T-helper 2 cell (primary cell): ENCODE measurements around the gene PCDHGC5.

Experiments
- DNase-seq, 5 experiments: peaks; one replicate each; pipeline versions ENCODE4 v3.0.0 to v3.0.0-alpha.2; 2012 to 2022

Gene PCDHGC5

DNA sequence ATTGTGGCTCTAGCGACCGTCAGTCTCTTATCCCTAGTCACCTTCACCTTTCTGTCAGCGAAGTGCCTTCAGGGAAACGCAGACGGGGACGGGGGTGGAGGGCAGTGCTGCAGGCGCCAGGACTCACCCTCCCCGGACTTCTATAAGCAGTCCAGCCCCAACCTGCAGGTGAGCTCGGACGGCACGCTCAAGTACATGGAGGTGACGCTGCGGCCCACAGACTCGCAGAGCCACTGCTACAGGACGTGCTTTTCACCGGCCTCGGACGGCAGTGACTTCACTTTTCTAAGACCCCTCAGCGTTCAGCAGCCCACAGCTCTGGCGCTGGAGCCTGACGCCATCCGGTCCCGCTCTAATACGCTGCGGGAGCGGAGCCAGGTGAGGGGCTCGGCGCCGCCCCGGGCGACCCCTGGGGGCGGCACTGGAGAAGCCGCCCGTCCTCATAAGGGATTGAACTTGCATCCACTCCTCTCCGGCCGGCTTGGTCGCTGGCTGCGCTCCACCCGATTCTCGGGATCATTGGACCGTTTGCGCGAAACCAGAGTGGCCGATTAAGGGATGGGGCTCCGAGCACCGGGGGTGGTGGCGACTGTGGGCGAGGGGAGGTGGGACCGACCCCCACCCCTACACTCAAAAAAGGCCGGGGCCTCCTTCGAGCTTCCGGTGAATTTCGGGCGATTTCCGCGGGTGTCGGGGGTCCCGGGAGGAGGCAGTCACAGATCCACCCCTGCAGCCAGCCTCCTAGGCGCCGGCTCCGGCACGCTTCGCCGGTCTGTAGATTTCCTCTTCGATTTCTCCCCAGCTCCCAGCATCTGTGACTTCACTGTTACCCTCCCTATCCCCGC is 2.7 kb downstream of the PCDHGC5 start:
- DNase-seq, result no peak

DNA sequence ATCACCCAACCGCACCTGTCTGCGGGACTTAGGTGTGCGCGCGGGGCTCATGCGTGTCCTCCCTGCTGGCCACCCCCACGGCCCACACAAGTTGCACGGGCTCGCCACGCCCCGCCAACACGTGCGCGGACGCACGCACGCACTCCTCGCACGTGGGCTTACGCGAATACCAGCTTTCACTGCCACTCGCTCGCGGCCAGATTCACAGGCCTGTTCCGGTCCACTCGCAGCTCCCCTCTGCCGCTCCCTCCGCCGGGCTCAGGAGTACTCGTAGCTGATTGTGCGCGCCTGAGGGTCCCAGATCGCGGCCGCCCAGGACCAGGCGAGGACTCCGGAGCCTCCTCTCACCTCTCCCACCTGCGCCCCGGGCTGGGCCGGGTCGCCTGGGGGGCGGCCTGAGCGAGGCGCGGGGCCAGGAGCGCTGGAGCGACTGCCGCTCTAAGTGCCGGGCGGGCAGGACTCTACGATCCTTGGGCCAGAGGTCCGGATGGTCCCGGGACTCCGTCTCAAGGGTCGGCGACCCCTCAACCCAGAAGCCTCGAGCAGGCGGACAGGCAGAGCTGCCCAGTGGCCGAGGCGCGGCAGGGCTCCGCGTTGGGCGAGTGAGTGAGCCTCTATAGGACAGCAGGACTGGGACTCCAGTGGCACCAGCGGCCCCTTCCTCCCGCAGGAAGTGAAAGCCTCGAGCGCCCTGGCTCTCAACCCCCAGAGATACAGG is 3.4 kb downstream of the PCDHGC5 start:
- DNase-seq, result peak in 1 of 5 experiments; percentile 33

DNA sequence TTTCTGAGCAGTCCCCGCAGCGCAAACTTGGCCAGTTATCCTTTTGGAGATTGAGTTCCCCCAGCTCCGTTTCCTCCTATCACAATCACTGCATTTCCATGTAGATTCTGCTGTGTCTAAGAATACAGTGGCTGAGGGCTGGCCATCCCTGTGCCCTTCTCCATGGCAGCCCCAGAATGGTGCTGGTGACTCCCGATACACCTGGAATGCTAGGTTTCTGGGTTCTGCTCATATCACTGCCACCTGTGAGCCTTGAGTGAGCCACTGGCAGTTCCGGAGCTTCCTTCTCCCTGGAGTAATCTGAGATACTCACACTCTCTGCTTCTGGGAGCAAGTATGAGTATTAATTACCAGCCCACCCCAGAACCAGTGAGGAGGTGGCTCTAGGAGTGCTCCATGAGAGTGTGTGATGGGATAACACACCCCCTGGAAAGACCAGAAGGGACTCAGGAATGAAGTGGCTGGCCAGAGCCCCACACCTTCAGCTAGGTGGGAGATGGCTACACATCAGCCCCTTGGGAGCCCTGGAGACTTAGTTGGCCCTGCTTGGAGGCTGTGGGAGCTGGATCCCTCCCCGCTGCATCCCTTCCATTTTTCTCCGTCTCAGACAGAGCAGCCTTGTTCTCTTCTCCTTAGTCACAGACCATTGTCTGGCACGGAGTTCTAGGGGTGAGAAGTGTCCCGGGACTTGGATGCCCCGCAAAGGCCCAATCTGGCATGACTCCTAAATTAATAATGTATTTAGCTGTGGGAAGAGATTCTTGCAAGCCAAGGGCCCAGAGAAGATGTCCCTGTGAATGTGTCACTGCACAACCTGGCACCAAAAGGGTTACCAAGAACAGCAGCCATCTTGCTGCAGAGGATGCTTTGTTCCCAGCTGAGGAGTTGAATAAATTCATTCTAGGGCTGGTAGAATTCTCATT is 4.9 kb downstream of the PCDHGC5 start:
- no peak for DNase-seq

DNA sequence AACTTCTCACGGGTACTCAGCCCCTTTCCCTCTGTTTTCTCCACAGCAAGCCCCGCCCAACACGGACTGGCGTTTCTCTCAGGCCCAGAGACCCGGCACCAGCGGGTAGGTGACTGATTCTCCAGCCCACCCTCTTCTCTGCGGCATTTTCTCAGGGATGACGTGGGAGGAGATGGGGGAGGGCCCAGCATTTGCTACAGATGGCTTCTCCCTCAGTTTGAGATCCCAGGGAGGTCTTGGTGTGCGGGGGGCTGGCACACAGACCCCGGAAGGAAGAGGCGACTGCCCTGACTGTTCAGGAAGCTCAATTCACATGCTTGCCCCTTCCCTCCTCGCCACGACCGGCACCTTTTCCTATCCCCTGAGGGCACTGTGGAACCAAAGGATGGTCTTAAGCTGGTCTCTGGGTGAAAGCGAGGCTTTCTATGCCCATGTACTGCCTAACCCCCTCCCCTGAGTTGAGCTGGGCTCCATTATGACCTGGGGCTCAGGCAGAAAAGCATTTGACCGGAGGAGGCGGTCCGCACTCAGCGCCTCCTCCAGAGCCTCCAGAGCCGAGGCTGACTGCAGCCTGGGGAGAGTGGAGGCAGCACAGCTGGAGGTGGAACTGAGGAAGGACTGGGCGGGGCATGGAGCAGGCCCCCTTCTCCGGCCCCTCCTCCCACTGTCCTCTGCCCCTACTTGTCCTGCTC is 6.0 kb downstream of the PCDHGC5 start:
- no peak for DNase-seq

DNA sequence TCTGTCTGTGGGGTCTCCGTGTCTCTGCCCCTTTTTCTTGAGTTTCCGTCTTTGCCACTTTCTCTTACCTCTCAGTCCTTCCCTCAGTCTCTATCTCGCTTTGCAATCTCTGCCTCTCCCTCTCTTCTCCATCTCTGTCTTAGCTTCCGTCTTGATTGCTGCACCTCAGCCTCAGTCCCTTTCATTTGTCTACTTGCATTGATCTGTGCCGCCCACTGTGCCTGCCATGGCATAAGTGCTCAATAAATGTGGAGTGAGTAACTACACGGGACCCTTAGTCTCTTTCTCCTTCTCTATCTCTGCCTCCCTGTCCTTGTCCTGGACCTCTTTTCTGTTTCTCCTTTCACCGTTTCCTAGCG is 6.6 kb downstream of the PCDHGC5 start:
- no peak for DNase-seq

DNA sequence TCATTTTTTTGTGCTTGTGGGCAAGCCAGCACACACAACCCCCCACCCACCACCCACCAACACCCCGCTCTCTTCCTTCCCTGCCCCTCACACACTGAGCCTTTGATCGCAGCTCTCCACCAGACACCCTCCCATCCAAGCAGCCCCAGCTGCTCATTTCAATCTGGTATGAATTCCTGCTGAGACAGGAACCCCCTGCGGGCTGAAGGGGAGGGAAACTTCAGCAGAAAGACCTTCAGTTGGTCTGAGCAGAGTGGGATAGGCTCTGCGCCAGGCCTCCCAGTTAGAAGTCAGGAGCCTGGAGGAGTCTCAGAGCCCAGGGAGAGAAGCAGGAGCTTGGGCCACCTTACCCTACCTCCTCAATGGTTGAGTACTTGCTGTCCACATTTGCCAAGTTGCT is 7.2 kb downstream of the PCDHGC5 start:
- DNase-seq, result no peak

DNA sequence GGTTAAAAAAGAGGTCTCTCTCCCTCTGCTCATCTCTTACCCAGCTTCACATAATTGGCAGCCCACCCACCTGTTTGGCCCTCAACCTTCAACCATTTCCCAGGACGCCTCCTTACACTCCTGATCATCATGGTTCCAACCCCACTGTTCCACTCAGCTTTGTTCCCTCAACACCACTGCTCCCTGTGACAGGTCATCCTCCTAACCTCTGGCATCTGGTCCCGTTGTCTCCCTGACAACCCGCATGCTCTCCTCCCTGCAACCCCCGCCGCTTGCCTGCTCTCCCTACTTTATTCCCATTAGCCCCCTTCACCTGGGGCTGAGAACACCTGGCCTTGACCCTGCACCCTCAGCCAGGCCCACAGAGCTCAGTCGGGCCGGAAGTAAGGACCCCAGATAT is 12.9 kb downstream of the PCDHGC5 start:
- DNase-seq, result no peak

DNA sequence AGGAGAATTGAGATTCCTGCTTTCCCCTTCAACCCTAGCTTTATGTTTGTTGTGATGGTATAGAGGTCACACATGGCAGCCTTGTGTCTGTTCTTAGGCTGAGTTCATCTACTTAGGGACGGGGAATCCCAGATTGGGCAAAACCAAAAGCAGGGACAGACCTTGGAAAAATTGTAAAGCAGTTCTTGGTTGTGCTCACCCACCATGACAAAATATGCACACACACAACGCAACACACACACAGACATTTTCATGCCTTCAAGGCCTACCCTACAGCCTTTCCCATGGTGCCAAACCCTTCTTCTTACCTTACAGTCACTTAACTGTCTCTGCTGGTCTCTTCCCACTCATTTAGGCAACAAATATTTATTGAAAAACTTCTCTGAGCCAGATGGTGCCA is 14.8 kb downstream of the PCDHGC5 start:
- DNase-seq, result no peak

DNA sequence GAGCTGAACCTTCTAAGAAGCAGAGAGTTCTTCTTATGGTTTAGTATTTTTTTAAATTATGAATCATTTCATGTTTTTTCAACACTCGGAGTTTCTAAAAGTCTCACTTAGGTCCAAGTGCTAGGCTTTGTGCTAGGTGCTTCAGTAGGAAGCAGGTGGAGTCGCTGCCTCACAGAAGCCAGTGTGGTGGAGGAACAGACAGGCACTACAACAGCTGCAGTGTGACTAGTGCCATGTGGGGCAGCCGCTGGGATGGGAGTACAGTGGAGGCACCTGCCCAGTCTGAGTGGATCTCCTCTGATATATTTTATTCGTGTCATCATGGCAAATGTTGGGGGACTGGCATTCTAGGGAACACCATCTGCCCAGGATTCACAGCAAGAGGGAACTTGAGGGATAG is 15.3 kb downstream of the PCDHGC5 start:
- DNase-seq, result no peak

DNA sequence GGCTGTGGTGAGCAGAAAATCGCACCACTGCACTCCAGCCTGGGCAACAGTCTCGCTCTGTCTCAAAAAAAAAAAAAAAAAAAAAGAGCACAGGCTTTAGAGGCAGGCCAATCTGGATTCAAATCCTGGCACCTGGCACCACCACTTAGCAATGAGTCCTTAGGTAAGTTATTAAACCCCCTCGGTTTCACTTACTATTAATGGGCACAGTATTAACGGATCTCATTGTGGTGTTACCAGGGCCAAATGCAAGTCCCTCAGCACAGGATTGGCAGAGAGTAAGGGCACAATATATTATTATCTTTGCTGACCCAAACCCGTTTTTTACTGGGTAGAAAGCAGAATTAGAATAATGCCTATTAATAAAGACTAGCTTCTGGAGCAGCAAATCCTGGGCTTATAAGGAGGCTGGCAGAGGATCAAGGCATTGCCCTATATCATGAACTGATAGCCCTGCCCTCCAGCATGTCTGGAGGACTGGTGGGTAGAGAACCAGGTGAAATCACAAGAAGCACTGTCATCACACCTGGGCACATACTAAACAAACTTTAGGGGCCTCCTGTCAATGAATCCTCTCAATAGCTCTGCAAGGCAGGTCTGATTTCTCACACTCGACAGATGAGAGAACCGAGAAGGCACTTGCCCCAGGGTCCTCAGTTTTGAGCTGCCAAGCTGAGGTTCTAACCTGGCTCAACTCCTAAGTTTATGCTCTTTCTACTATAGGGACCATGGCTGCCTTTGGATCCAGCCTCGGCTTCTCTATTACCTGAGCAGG is 17.7 kb downstream of the PCDHGC5 start:
- DNase-seq, result no peak

DNA sequence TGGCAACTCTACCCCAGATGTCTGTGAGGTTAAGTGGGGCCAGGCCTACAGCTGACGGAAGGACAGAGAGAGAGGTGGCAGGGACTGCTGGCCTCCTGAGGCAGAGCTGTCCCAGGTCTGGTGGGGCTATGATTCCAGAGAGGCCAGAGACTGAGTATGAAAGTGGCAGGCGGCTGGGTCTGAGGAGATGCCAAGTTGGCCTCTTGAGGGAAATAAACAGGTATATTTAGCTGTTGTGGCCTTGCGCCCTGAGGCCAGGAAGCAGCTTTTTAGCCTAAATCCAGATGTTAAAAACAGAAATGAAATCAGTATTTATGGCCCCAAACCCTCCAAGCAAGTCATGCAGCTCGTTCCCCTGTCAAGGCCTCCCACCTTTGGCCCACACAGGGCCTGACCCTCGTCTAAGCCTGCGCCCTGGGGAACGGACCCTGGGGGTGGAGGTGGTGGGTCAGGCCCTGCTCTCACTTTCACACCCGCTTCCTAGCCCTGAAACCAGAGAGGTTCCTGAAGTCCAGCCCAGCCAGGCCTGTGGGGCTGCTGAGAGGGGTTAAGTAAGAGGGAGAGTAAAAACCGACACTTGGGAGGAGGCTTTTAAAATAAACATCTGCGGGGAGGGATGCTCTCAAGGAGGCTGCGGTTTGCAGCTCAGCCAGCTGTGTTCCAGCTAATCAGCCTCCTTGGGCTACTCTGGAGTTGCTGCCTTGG is 18.7 kb downstream of the PCDHGC5 start:
- no peak for DNase-seq

DNA sequence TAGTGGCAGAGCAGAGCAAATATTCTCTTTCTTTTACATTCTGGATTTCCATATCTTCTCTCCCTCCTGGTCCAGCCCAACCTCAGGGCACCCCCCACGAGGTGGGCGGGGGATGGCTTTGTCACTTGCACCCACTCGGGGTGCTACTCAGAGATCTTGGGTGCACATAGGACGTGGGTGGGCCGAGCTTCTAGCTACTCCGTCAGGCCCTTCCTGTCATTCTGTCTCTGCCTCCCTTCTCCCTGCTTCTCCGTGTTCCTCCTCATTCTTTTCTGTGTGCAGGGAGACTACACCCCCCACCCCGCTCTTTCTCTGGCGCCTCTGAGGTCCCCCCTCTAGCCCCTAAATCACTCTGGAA is 19.5 kb downstream of the PCDHGC5 start:
- DNase-seq, result no peak

DNA sequence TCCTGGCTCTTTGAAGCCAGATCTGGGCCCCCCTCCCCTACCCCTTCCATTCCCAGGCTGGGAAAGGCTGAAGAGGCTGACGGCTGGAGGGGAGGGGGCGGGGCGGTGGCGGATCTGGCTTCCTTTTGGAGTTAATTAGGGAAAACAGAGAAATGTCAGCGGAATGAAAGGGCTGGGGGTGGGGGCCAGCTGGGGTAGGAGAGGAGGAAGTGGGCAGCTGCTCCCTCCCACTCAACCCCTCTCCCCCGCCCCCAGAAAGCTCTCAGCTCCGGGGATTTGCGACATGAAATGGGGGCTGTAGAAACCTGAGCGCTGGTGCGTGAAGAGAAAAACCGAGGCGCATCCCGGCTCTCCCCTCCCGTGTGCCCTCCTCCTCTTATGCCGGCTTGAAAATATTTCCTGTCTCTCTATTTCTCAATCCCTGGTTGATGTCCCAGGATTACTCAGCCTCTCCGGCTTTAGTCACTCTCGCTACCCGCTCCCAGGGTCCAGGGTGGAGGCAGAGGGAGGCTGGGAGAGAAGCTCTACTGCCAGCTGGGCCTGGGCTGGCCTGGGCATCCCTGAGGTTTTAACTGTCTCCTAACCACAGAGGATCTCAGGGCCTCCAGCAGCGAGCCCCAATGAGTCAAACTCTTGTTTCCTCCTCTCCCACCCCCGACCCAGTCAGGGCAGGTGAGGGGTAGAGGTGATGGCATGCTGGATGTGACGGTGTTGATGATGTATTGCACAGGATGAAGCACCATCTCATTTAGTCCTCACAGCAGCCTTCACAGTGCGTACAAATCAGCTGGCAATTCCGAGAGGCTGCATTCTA is 20.1 kb downstream of the PCDHGC5 start:
- no peak for DNase-seq

DNA sequence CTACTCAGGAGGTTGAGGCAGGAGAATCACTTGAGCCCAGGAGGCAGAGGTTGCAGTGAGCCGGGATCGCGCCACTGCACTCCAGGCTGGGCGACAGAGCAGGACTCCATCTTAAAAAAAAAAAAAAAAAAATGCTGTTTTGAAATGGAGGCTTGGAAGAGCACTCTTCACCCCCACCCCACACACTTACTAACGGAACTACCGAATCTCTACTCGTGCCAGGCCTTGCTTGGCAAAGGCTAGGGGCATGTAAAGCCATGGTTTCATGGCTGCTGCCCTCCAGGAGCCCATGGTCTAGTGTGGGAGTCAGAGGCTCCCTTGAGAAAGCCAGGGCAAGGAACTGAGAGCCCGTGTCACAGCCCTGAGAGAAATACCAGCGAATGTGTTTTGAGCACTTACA is 21.3 kb downstream of the PCDHGC5 start:
- DNase-seq, result no peak

DNA sequence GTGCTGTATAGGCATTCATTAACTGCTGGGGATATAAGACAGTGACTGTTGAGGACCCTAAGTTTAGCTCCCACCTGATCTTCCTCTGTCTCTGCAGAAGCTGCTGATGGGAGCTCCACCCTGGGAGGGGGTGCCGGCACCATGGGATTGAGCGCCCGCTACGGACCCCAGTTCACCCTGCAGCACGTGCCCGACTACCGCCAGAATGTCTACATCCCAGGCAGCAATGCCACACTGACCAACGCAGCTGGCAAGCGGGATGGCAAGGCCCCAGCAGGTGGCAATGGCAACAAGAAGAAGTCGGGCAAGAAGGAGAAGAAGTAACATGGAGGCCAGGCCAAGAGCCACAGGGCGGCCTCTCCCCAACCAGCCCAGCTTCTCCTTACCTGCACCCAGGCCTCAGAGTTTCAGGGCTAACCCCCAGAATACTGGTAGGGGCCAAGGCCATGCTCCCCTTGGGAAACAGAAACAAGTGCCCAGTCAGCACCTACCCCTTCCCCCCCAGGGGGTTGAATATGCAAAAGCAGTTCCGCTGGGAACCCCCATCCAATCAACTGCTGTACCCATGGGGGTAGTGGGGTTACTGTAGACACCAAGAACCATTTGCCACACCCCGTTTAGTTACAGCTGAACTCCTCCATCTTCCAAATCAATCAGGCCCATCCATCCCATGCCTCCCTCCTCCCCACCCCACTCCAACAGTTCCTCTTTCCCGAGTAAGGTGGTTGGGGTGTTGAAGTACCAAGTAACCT is 22.1 kb downstream of the PCDHGC5 start:
- DNase-seq, result no peak

DNA sequence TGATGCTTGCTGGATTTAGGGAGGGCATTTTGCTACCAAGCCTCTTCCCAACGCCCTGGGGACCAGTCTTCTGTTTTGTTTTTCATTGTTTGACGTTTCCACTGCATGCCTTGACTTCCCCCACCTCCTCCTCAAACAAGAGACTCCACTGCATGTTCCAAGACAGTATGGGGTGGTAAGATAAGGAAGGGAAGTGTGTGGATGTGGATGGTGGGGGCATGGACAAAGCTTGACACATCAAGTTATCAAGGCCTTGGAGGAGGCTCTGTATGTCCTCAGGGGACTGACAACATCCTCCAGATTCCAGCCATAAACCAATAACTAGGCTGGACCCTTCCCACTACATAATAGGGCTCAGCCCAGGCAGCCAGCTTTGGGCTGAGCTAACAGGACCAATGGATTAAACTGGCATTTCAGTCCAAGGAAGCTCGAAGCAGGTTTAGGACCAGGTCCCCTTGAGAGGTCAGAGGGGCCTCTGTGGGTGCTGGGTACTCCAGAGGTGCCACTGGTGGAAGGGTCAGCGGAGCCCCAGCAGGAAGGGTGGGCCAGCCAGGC is 23.0 kb downstream of the PCDHGC5 start:
- DNase-seq, result no peak

DNA sequence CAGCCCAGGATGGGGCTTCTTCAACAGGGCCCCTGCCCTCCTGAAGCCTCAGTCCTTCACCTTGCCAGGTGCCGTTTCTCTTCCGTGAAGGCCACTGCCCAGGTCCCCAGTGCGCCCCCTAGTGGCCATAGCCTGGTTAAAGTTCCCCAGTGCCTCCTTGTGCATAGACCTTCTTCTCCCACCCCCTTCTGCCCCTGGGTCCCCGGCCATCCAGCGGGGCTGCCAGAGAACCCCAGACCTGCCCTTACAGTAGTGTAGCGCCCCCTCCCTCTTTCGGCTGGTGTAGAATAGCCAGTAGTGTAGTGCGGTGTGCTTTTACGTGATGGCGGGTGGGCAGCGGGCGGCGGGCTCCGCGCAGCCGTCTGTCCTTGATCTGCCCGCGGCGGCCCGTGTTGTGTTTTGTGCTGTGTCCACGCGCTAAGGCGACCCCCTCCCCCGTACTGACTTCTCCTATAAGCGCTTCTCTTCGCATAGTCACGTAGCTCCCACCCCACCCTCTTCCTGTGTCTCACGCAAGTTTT is 23.6 kb downstream of the PCDHGC5 start:
- peak; percentile 58 to 80 (median 78) for DNase-seq

DNA sequence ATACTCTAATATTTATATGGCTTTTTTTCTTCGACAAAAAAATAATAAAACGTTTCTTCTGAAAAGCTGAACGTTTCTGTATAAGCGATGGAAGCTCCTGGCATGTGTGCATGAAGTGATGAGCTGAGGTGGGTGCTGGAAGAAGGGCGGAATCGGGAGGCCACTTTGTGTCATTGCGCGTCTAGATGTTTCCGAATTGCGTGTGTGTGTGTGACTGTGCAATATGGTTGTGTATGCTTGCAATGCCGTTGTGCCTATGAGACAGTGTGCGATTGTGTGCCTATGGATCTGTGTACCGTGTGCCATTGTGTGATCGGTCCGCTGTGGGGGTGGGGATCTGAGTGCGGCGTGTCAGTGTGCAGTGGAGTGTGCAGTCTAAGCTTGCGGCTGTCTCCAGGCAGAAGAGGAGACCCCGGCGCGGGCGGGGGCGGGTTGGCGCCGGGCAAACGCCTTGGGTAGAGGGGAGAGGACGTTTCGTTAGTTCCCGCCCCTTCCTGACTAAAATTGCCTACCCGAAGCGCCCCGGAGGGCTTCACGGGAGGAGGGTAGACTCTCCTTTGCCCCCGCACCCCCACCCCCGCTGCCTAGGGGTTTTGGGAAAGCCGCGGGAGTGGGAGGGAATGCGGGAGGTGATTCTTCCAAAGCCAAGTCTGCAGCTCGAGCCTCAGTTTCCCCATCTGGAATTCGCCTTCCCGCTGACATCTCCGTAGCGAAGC is 24.2 kb downstream of the PCDHGC5 start:
- DNase-seq, result peak in 2 of 5 experiments; percentile 15 to 56
